Measurements from ENCODE around the gene CRNKL1. TPM values are rescaled to one million over a fixed set of nuclear protein-coding genes. Genes with fewer than 3 reads are reported as not detected.

CRNKL1 gene
- total RNA-seq, 4 donors from 2014 or later: 24.9 to 37.7 (median 31.7) TPM

DNA sequence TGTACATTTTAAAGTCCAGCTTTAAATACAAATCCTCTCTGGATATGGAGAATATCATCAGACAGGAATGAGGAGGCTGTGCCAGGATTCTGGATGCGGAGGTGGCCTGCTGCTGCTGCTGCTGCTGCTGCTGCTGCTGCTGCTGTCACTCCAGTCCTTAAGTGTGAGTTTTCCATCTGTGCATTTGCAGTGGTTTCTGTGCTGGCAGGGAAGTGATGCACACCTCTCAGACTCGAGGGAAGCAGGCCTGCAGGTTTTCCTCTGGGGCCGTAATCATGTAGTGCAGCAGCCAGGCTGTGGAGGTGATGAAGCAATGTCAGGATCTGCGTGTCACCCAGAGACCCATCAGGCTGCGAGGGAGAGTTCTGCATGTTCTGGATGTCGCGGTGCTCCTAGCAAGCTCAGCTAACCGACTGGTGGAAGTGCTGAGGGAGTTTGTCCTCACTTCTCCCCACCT is 32.1 kb upstream of the CRNKL1 start:
- H3K27ac ChIP-seq: no peak overlapping the region
- no peak overlapping the region for H3K4me3 ChIP-seq
- no peaks in the 10 kb centered on the region for H3K9me3 ChIP-seq
- TF ChIP-seq POLR2AphosphoS5 (IDR thresholded peaks at IDR 0.05) (no peak), EP300 (IDR thresholded peaks at IDR 0.05) (no peak)
- TF ChIP-seq, protein P1, sequence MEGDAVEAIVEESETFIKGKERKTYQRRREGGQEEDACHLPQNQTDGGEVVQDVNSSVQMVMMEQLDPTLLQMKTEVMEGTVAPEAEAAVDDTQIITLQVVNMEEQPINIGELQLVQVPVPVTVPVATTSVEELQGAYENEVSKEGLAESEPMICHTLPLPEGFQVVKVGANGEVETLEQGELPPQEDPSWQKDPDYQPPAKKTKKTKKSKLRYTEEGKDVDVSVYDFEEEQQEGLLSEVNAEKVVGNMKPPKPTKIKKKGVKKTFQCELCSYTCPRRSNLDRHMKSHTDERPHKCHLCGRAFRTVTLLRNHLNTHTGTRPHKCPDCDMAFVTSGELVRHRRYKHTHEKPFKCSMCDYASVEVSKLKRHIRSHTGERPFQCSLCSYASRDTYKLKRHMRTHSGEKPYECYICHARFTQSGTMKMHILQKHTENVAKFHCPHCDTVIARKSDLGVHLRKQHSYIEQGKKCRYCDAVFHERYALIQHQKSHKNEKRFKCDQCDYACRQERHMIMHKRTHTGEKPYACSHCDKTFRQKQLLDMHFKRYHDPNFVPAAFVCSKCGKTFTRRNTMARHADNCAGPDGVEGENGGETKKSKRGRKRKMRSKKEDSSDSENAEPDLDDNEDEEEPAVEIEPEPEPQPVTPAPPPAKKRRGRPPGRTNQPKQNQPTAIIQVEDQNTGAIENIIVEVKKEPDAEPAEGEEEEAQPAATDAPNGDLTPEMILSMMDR (IDR thresholded peaks at IDR 0.05): no peak
- peaks cover 0 to 6% (median 0%) of the 10 kb centered on the region in 3 donors for H3K4me1 ChIP-seq
- H3K27me3 ChIP-seq: peaks cover 23% of the 10 kb centered on the region
- ATAC-seq: no peak
- H3K36me3 ChIP-seq: no peaks in the 10 kb centered on the region
- WGBS, 2 donors (ENCODE audit: low coverage in 1 of 2): 38 to 48% methylated on average over 1 to 3 of the region's 8 CpGs

GRCh38 chr20:20083807-20084206 is 31.5 kb upstream of the CRNKL1 start:
- Histone ChIP-seq H3K27me3 (peaks cover 28% of the 10 kb centered on the region), H3K36me3 (no peaks in the 10 kb centered on the region), H3K9me3 (no peaks in the 10 kb centered on the region), H3K27ac (no peak overlapping the region), H3K4me3 (no peak overlapping the region), H3K4me1 (peaks cover 0 to 6% (median 0%) of the 10 kb centered on the region in 3 donors)
- 0% methylated on average over 2 to 3 of the region's 3 CpGs for WGBS, 2 donors (ENCODE audit: low coverage in 1 of 2)
- peak; percentile 42 for ATAC-seq
- TF ChIP-seq, protein P1 (IDR thresholded peaks at IDR 0.05): peak; percentile 13 to 50 (median 38)
- no peak for TF ChIP-seq EP300 (IDR thresholded peaks at IDR 0.05)

GRCh38 chr20:20079102-20079784 is 27.0 kb upstream of the CRNKL1 start:
- 23 to 35% methylated on average over 4 to 5 of the region's 5 CpGs for WGBS, 2 donors (ENCODE audit: low coverage in 1 of 2)
- Histone ChIP-seq H3K27ac (no peak overlapping the region), H3K4me1 (peaks cover 0 to 3% (median 0%) of the 10 kb centered on the region in 3 donors), H3K27me3 (peaks cover 56% of the 10 kb centered on the region), H3K36me3 (no peaks in the 10 kb centered on the region), H3K9me3 (no peaks in the 10 kb centered on the region), H3K4me3 (no peak overlapping the region)
- ATAC-seq: no peak
- TF ChIP-seq POLR2A (IDR thresholded peaks at IDR 0.05) (no peak), EP300 (IDR thresholded peaks at IDR 0.05) (no peak), POLR2AphosphoS5 (IDR thresholded peaks at IDR 0.05) (no peak)
- TF ChIP-seq, protein P1 (IDR thresholded peaks at IDR 0.05): no peak

DNA sequence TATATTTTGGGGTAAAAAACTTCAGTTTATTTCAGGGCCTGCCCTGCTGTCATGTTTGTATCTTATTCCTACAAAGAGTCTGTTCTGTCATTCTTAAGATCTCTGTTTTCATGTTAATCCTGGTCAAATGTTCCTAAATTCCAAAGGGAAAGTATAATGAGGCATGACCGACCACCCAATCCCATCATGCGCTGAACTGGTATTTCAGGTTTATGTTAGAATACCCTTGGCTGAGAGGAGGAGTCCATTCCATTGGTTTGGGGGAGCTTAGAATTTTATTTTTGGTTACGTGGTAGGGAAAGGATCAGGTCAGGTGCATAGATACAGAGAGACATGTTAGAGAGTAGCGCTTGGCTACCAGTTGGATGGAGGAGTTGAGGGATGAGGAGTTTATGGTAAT is 25.8 kb upstream of the CRNKL1 start:
- Histone ChIP-seq H3K27ac (no peak overlapping the region), H3K27me3 (peaks cover 57% of the 10 kb centered on the region), H3K9me3 (no peaks in the 10 kb centered on the region), H3K36me3 (no peaks in the 10 kb centered on the region), H3K4me1 (no peaks in the 10 kb centered on the region), H3K4me3 (no peak overlapping the region)
- no peak for ATAC-seq
- WGBS, 2 donors (ENCODE audit: low coverage in 1 of 2): 91 to 94% methylated on average over 4 of the region's 4 CpGs
- TF ChIP-seq POLR2AphosphoS5 (IDR thresholded peaks at IDR 0.05) (no peak), EP300 (IDR thresholded peaks at IDR 0.05) (no peak), POLR2A (IDR thresholded peaks at IDR 0.05) (no peak)
- TF ChIP-seq, protein P1 (IDR thresholded peaks at IDR 0.05): no peak
